CD4-positive, alpha-beta T cell treated with Interleukin-4 for 1 hour (primary cell): Measurements from ENCODE around the gene RMDN3.

Experiments used
- DNase-seq, 2 donors: peaks; one replicate each; pipeline ENCODE4 v3.0.0-alpha.2; 2020 to 2022

The RMDN3 gene

DNA sequence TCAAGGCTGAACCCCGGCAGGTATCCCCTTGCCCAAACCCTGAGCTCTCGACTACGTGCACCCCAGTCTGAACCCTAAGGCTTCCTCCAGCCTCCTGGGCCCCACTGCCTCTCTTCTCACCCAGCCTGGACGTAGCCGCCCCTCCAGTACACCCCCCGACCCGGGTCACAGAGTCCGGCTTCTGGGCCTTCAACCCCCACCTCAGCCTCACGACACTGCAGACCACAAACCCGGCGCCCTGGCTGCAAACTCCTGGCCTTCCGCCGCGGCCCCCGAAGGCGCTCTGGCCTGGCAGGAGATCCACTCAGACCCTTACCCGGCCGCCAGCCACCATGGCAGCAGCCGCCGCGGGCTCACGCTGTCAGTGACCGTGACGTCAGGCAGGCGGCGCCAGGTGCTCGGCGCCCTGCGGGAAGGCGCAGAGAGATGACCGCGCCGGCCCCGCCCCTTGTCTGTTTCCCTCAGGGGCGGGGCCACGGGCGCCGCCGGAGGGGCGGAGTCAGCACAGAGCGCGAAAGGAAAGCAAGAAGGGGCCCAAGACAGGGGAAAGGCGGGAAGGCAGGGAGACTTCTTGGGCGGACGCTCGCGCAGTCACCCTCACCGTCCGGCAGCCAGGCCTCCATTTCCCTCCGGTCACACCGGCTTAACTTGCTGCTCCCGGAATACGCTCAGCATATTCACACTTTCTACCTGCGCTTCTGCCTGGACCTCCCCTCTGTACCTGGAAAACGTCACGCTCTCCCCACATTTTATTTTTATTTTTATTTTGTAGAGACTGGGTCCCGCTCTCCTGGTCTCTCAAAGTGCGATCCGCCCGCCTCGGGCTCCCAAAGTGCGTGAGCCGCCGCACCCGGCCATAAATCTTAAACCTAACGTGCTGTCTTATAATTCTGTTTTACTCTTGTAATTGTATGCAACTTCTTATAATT lies at the start of gene RMDN3:
RMDN3 (minus strand) TSS at position 372 of the 929 bp plus-strand sequence. CDS start 471 bp downstream, outside the sequence.
- DNase-seq = peak; percentile 92 to 93

DNA sequence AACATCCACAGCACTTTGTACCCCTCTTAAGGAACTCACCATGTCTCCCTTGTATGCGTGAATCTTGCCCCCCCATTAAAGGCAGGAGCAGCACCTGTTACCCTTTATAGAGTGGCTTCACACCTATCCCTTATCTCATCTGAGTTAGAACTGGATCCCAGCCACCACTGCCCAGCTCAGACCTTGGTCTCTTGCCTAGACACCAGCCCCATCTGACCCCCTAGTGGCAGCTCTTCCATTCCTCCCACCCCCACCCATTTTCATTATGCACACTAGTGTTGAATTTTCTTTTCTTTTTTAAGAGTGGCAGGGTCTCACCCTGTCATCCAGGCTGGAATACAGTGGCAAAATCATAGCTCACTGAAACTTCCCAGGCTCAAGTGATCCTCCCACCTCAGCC lies 48.6 kb upstream of the RMDN3 start:
- no peak for DNase-seq

- DNase-seq = no peak
Measured at GRCh38 chr15:40803076-40803475, 48.0 kb upstream of the RMDN3 start.

GRCh38 chr15:40799523-40799922 lies 44.5 kb upstream of the RMDN3 start:
- no peak for DNase-seq

- no peak for DNase-seq
Measured at GRCh38 chr15:40796512-40796911, 41.5 kb upstream of the RMDN3 start.

DNA sequence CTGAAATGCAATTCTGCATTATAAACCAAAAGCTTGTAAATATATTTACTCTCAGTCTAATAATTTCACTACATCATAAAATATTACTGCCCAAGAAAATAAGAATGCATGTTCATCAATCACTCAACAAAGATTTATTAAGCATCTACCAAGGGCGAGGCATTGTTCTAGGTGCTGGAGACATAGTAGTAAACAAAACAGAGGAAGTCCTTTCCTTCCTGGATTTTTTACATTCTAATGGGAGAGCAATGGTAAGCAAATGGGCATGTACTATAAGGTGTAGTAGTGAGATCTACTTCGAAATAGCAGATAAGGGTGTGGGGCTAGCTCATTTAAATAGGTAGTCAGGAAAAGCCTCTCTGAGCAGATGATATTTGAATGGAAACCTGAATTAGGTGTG lies 41.0 kb upstream of the RMDN3 start:
- no peak for DNase-seq

GRCh38 chr15:40793216-40793989 lies 38.3 kb upstream of the RMDN3 start:
- DNase-seq = no peak

- no peak for DNase-seq
Measured at GRCh38 chr15:40792394-40792793, 37.3 kb upstream of the RMDN3 start.

- DNase-seq = no peak
Measured at GRCh38 chr15:40790718-40791117, 35.7 kb upstream of the RMDN3 start.

GRCh38 chr15:40789999-40790398 lies 34.9 kb upstream of the RMDN3 start:
- no peak for DNase-seq

DNA sequence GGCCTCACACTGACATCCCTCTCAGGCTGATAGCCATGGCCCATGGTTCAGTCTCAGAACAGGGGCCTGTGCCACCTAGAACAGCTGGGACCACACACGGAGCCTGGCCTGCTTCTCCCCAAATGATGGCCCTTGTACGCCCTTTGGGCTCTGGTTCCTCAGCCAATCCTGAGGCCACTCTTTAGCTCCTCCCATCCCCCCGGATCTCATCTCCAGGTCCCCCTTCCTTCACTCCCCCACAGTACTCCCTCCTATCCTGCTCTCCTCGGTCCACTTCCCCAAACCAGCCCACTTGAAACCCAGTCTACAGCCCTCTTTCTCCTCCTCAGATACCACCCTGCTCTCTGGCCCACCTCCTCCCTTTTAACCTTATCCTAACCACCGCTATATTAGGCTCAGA lies 34.1 kb upstream of the RMDN3 start:
- no peak for DNase-seq

GRCh38 chr15:40787991-40788390 lies 32.9 kb upstream of the RMDN3 start:
- DNase-seq = no peak

- peak; percentile 34 to 50 for DNase-seq
Measured at GRCh38 chr15:40787344-40787841, 32.3 kb upstream of the RMDN3 start.

- no peak for DNase-seq
Measured at GRCh38 chr15:40785814-40786213, 30.8 kb upstream of the RMDN3 start.

DNA sequence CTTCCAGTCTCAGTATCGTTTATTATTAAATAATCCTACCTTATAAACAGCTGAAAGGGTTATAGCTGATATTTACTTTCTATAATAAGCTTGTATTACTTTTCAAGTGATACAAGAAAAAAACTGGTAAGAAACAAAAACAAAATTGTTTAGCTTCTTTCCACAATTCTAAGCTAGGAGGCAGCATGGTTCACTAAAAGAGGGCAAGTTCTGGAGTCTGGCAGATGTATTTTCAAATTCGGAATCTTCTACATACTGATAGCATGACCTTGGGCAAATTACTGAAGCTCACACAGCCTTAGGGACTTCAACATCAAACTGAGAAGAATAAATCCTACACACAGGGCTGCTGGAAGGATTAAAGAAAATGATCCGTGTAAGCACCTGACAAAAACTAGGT lies 30.1 kb upstream of the RMDN3 start:
- DNase-seq = no peak

- peak; percentile 77 to 82 for DNase-seq
Measured at GRCh38 chr15:40782609-40783227, 27.7 kb upstream of the RMDN3 start.

- DNase-seq = peak; percentile 58 to 66
Measured at GRCh38 chr15:40776537-40777141, 21.6 kb upstream of the RMDN3 start.

DNA sequence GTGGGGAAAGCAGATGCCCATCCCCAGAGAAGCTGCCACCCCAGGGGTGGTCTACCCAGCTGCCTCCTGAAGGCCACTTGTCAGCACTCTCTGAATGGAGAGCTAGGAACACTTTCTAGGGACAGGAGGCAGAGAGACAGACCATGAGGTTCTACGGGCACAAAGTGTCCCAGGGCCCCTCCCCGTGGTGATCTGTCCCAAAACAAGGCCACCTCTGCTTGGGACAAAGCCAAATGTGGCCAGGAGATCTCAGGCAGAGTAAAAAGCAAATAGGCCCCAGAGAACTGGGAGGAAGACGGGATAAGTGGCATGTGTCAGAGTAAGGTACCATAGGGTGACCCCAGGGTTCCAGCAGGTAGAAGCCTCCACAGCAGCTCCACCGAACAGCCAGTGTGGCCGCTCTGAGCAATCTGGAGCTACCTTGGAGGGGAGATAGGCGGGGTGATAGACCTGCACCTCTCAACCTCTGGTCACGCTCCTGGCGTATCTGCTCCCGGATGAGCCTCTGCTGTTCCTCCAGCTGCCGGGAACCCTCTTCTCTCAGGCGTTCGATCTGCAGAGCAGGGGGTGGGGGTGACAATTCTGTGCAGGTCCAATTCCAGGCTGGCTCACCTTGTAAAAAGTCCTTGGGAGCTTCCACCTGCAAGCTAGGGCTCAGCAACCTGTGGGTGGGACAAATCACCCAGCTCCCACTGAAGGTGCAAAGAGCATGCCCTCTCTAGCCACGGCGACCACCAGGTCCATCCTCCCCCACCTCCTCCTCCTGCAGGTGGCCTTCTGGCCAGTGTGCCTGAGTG lies 20.9 kb upstream of the RMDN3 start:
- DNase-seq = no peak

- DNase-seq = no peak
Measured at GRCh38 chr15:40775007-40775406, 20.0 kb upstream of the RMDN3 start.

DNA sequence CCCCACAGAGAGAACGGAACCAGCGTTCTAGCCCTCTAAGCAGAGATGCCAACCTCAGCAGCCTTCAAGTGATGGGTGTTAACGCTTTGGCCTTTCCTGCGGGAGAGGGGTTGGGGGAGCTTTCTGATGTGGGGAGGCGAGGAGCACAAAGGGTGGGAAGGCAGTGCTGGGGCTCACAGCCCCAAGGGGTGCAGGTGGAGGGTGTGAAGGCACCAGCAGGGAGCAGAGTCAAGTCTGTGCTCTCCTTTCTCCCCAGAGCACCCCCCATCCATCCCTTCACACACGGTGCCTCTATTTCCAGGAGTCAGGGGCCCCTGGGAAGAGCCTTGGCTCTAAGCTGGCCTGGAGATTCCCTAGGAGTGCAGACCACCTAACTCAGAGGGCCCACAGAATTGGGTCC lies 18.8 kb upstream of the RMDN3 start:
- no peak for DNase-seq

GRCh38 chr15:40773496-40773895 lies 18.4 kb upstream of the RMDN3 start:
- DNase-seq = no peak

GRCh38 chr15:40772014-40772413 lies 17.0 kb upstream of the RMDN3 start:
- no peak for DNase-seq
